LNCAP (cell line): ENCODE results near the gene PRMT7.

ENCODE experiments used
- TF ChIP-seq, protein P1 (sequence below): fragments of 450-650 bp; IDR thresholded peaks from 2 replicates; pipeline ENCODE4 v1.5.1; 2017; ENCODE audit warnings: mild to moderate bottlenecking

PRMT7 gene

DNA sequence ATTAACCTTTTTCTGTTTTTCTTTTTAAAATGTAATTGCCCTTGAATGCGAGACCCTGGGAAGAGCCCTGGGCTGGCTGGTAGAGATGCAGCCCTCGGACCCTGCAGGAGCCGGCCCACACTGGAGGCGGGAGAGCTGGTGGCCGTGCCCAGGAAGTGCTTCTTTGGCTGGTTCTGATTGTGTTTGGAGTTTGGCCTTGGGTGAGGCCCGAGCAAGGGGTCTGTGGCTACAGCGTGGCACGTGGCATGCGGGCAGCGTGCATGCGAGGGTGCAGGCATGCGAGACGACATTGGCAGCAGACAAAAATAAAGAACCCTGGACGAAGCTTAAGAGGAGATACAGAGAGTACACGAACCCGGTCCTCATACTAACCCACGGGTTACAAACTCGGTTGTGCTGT lies 49.7 kb downstream of the PRMT7 start:
- TF ChIP-seq, protein P1, sequence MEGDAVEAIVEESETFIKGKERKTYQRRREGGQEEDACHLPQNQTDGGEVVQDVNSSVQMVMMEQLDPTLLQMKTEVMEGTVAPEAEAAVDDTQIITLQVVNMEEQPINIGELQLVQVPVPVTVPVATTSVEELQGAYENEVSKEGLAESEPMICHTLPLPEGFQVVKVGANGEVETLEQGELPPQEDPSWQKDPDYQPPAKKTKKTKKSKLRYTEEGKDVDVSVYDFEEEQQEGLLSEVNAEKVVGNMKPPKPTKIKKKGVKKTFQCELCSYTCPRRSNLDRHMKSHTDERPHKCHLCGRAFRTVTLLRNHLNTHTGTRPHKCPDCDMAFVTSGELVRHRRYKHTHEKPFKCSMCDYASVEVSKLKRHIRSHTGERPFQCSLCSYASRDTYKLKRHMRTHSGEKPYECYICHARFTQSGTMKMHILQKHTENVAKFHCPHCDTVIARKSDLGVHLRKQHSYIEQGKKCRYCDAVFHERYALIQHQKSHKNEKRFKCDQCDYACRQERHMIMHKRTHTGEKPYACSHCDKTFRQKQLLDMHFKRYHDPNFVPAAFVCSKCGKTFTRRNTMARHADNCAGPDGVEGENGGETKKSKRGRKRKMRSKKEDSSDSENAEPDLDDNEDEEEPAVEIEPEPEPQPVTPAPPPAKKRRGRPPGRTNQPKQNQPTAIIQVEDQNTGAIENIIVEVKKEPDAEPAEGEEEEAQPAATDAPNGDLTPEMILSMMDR = no peak

DNA sequence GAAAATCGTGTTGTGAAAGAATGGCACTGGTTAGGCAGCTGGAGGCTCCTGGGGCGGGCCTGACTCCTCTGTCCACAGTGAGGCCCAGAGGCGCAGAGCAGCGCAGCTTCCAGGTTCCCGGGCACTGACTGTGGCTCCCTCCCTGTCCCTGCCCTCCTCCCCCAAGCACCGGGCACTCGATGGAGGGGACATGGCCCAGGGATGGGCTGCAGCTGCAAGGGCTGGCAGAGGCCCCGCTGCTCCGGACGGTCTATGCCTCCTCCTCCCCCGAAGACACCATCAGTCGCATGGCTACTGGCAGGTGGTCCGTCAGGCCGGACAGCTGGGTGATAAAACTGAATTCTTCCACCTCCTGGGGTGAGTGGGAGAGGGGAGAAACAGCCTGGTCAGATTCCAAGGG lies 50.1 kb downstream of the PRMT7 start:
- TF ChIP-seq, protein P1 = no peak

DNA sequence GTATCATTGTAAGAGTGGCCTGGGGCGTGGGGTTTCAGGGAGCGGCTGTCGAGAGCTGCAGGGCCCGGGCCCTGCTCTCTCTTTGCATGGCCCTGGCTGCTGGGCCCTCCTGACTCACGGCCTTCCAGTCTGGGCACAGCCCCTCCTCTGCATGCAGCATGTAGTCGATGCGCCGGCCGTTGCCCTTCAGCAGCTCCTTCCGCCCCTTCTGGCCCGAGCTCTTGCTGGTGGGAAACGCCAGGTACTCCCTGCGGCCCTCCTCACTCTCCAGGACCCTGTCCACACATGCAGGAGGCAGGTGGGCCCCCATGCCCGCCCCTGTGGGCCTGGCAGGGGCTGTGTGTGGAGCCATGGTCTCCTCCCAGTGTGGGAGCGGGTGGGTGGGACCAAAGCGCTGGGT lies 50.7 kb downstream of the PRMT7 start:
- TF ChIP-seq, protein P1 = no peak

DNA sequence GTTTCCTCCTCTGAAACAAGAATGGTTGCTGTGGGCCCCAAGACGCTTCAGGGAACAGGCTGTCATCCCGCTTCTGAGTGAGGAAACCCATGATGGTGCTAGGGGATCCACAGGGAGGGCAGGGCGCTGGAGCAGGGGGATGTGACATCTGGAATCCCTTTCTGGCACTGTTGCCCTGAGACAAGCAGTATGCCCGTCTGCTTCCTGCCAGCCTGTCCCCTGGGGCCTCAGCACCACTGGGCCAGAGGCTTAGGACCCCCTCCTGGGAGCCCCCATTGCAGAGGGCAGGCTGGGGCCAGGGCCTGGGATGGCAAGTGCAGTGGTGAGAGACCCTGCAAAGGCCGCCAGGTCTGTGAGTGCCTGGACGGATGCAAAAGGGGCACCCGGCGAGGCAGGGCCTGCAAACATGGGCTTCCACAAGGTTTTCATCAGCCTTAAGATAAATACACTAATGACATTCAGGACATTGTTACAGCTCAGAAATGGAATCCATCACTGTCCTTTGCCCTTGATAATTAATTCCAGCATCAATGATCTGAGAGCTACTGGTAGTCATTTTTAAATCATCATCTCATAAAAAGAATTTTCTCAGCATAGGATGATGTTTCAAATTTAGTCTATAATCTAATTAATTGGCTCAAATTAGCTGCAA lies 51.6 kb downstream of the PRMT7 start:
- TF ChIP-seq, protein P1 = no peak

DNA sequence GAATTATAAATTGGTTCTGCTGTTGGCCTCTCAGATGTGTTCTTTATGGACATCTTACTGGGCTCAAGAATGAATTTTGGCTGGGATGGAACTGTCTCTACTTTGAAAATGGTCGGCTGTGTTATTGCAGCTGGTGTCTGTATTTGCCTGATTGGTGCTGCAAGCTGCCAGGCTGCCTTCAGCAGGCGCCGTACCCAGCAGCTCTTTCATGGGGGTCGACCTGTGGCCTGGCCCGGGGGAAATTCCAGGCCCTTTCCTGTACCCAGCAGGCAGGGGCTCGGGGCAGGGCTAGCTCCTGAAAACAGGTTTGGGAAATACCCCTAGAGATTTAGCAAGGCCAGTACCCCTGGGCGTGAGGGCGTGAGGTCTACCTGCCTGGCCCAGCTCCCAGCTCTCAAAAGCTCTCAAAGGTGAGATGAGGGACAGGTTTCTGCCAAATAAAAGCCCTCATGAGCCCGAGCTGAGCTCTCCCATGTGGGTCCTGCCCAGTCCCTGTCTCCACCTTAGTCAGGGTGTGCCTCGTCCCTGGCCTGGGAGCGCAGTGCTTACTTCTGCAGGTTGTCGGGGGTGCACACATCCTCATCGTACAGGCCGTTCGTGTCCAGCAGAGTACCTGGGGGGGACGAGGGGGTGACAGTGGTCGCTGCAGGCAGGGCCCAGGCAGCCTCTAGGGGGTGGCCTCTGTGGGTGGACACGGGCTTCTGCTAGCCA lies 52.3 kb downstream of the PRMT7 start:
- TF ChIP-seq, protein P1 = no peak

GRCh38 chr16:68363658-68364521 lies 53.1 kb downstream of the PRMT7 start:
- TF ChIP-seq, protein P1 = no peak

GRCh38 chr16:68364561-68364998 lies 53.8 kb downstream of the PRMT7 start:
- TF ChIP-seq, protein P1 = no peak
